NCI-H146 treated with DMSO at 0.1 percent for 48 hours (cell line): ENCODE results near the gene CACNA1C.
"Not testable (repeated sequence)": the region's sequence is repeated elsewhere in the genome, so short reads cannot be mapped to it uniquely, and the experiment has no call there.

Source experiments
- DNase-seq: peaks from one replicate; lab custom pipeline; 2025; ENCODE audit not compliant: unreplicated experiment; lab: John Stamatoyannopoulos, UW

CACNA1C gene

DNA sequence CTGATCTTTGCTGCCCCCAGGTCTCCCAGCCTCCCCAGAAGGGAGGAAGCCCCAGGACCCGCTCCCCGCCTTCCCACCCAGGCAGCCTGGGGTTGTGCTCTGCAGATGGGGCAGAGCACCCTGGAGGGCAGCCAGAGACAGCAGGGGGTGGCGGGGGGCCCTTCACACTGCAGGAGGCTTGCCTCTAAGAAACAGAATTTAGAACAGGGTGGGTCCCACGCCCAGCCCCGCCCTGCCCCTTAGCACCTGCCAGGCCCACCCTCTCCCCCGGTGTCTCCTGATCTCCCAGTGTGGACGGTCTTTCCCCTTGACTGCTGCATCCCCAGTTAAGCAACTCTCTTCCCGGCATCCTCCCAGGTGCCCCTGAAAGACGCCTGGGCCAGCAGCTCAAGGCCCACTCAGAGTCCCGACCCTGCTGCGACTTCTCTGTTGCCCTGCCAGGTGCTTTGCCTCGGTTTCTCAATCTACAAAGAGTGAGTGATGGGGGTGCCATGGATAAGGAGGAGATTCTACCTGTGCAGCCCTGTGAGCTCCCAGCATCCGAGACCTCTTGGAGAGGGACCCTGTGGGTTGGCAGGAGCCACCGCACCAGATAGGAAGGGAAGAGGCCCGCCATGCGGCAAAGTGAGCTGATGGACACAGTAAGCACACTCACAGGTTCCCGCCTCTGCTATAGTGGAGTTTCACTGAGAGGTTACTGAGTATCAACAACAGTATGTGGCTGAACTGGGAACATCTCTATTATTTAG lies 414.8 kb downstream of the CACNA1C start:
- DNase-seq: no peak

DNA sequence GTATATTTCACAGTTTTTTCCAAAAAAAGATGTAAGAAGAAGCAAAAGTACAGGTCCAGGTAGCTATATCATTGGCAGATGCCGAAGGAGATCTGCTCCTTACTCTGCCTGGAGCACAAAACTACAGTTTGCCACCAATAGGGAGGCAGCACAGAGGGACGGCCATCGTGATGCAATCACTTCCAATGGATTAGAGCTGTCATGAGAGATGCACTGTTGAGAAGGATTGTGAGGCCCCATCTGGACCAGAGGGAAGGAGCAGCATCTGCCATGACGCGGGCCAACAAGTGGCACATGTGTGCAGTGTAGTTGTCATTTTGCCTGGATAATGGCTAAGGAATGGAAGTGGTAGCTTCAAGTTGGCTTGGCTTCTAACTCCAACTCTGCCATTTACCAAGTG lies 423.2 kb downstream of the CACNA1C start:
- DNase-seq: no peak

DNA sequence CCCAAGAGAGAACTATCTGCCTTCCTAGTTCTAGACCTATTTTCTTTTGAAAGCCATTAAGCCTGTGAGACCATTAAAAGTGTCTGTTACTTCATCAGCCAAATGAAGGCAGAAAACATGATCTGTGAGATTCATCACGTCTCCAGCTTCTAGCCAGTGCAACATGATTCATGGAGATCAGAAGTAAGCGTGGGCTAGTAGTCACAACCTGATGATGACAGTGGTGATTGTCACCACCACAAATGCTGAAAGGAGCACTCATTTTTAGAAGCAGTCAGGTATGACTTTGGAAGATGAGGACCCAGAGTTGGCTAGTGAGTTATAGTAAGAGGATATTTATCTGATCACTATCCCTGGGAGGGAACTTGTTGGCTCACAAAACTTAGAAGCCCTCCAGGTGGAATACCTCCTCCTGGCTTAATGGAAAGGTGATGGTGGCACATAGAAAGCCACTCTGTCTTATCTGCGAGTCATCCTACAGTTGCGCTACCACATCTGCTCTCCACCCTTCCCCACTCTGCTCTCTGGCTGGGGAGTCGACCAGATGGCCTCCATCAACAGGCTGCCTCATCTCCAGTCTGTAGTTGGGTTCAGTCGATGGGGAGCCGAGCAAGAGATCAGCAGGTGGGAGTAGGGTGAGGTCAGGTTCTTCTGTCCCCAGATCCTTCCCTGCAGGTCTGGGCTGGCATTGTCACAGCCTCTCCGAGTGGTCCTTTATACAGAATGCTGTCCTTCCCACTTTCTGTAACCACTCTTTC lies 424.4 kb downstream of the CACNA1C start:
- DNase-seq: no peak

DNA sequence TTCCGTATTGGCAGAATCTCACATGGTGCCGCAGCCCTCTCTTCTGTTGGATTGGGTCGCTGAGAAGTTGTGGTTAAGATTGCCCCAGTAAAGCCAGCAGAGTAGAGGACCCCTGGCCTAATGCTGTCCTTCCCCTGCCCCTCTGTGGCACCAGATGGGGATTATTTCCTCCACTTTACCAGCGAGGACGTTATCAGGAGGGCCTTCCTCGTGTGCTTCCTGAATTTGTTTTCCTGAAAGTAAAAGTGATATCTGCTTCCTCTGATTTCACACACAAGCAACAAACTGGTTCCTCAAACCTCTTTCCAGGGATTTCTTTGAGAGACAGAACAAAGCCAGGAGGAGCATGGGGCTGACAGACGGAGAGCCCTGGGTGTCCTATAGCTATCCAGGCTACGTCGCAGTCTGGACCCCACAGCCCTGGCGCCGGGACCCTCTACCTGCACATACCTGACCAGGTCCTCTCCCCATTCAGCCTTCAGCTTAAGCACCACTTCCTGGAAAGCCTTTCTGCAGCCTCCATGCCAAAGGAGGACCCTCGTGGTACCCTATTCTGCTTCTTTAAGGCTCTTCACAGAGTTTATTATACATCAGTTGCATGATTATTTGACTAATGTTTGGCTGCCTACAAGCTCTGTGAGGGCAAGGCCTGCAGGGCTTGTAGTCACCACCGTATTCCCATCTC lies 427.2 kb downstream of the CACNA1C start:
- no peak for DNase-seq

DNA sequence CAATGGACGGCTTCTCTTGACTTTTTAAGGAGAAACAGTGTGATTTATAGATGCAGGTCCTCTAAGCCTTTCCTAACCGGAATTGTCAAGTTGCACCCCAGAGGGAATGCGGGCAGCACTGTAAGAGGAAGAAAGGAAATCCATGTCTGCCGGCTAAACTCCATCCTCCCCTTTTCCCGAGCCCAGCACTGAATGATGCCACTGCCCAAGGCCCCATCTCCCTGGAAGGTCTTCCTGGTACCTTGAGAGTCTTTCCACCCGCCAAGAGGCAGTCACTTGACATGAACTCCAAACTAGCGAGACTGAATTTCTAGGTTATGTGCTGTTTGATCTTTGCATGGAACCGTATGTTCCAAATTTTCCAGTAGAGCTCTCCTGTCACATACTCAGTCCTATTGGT lies 428.6 kb downstream of the CACNA1C start:
- DNase-seq: no peak

DNA sequence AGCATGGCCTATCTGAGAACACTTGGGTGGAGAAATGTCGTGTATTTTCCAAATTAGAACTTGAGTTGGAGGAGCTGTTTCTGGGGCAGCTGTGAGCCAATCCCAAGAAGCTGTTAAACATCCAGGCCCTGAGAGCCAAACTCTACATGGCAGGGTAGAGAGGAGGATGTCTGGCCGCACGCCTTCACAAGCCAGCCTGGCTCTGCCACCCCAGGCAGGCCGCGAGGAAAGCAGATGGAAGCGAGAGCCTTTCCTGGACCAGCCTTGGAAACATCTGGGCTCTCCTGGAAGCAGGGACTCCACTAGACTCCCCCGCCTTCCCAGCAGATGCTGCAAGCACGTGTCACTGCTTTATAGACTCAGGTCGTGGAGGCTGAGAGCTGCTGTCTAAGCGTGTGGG lies 429.2 kb downstream of the CACNA1C start:
- no peak for DNase-seq

DNA sequence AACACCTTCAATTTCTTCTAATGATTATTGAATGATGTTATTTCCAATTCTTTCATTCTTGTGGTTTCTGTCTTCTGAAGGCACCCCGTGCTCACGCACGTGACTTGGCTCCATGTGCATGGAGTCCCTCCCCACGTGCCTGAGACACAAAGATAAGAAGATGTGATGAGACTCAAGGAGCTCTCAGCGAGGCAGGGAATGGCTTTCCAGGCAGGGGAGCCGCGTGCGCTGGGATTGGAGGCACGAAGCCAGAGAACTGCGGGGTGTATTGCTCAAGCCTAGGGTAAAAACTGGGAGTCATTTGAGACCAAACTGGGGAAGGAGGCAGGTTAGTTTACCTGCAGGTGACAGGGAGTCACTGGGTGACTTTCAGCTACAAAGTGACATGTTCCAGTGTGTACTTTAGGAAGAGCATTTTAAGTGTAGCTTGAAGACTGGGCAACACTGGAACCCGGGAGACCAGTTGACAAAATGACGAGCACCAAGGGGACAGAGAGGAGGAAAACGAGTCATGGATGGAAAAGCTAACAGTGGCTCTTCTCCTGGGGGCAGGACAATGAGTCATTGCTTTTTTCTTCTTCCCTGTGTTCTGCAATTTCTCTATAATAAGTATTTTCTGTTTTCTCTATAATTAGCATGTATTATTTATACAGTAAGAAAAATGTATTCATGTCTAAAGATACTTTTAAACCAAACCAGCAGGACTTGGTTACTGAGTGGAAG lies 430.3 kb downstream of the CACNA1C start:
- DNase-seq: no peak

DNA sequence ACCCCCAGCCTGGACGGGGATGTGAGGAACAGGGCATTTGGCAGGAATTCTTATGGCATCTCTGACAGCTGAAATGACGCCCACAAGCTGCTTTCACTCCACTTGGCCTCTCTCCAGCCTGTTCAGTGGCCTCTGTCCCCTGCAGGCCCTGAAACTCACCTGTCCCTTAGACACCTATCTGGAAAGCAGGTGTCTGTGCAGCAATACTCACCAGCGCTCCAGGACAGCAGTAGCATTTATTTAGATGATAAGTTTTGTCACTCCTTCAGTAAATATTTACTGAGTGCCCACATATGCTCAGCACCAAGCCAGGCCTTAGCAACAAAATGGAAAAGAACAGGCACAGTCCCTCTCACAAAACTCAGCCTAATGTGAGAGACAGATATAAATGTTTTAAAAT lies 430.9 kb downstream of the CACNA1C start:
- DNase-seq: no peak

DNA sequence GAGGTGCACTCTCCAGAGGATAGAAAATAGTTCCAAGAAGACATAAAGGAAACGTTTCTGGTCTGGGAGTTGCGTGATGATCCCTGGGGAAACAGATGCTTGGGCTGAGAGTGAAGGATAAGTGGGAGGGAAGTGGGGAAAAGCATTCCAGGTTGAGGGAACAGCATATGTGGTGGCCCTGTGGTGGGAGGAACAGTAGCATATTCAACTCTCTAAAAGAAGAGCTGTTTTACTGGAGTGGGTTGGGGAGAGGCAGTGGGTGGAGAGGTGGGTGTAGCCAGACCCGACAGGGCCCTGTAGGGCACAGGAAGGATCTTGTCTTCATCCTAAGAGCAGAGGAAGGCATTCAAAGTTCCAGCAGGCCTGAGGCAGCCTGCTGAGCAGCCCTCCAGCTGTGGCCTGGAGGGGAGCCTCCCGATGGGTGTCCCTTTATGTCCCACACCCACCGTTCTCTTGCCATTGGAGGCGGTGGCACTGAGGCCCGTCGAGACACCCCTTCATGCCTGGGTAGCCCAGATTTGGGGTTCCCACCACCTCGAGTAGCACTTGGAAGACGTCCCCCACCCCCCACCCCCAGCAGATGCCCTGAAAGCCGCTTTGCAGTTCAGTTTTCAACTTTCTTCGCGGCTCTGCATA lies 431.5 kb downstream of the CACNA1C start:
- DNase-seq: no peak

DNA sequence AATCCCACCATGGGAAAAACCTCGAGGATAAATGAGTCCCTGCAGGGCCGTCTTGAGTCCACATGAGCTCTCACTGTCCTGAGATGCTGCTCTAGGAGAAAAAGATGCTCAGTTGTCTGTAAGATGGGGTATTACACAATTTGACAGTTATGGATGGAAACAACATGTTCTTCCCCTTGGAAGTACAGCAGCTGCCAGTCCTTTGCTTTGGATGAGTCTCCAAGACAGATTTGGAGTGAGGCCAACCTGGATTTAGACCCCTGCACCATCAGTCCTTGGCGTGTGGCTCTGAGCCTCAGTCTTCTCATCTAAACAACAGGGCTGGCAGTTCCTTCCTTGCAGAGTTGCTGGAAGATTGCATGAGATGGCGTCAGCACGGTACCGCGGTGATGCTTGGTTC lies 432.9 kb downstream of the CACNA1C start:
- DNase-seq: no peak

DNA sequence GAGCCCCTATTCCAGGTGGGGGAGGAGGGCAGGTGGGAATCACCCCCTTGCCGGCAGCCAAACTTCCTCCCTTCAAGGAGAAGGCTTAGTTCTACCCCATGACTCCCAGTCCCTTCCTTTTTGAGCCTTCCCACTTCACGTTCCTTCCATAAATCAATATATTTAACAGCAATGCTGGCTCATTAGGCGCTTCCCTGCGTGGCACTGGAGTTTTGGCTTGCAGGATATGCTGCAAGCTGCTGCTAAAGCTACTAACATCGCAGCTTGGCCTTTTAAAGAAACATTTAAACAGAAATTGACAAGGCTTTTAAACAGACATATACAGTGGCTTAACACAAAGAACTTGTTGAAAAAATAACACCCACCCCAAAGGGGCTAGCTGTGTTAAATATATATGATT lies 434.0 kb downstream of the CACNA1C start:
- no peak for DNase-seq

DNA sequence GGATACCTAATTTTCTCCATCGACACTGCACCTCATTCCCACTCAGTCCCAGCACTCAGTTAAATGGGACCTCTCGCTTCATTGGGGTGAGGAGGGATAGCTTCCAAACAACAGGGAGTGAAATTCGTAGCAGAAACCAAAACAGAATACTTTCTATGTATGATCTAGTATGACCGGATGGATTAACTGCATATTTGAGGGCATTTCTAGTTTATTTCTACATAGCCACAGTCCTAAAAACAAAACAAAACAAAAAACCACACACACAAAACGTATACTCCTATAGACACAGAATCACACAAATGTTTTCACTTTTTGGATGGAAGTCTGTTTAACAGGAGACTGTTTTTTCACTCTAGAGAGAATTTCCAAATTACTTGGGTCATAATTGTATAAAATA lies 434.5 kb downstream of the CACNA1C start:
- no peak for DNase-seq

DNA sequence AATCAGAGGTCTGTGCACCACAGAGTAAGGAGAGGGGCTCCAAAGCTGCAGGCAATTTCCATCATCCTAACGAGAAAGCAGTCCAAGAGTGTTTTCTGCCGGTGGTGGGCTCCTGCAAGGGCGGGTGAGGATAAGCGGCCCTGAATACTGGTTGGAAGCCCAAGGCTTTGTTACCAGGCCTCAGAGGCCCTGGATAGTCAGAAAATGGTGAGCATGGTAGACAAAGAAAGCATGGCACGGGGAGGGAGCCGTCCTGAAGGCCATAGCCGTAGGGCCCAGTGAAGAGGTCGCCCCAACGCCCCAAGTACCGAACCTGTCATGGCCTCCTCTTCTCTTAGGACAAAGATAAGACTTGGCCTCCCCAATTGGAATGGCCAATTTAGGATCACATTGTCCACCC lies 435.3 kb downstream of the CACNA1C start:
- no peak for DNase-seq

DNA sequence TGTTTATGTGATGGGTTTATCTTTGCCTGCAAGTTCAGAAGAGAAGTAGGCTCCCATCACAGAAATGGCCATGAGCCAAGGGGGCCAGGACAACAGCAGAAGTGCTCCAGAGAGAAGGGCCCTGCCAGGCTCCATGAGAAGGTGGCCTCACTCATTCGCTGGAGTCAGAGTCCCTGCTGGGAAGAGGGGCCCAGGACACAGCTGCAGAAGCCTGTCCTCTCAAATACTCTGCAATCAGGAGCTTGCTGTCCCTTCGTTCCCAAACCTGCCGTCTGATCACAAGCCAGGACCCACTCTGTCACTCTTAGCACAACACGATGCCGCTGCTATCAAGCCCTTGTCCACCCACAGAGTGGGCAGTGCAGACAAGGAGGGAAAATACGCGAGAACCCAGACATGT lies 435.8 kb downstream of the CACNA1C start:
- no peak for DNase-seq

DNA sequence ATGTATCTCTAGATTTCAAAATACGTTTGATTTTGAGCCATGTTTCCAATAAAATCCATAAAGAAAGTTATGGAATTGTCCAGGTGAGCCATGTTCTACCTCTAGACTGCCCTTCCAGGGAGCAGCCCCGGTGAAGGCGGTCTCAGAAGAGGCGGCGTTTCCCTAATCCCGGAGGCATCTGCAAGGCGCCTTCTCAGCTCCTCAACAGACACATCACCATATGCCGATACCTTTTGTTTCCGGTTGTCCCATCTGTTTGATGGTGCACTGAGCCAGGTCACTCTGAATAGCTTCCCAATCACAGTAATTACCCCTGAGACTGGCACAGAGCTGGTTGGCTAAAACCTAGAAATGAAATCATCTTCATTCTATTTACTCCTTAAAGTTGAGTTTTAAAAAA lies 436.5 kb downstream of the CACNA1C start:
- DNase-seq: no peak

DNA sequence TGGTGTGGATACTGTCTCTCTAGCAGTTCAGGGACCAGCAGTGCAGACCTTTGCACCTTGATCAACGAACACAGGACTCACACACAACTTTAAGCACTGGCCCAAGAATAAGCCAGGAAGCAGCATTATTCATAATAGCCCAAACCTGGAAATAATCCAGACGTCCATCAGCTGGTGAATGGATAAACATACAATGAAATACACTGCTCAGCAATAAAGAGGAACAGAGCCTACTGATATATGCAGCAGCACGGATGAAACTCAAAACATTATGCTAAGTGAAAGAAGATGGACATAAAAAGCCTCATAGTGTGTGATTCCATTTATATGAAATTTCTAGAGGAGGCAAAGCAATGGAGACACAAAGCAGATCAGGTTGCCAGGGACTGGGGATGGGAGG lies 438.0 kb downstream of the CACNA1C start:
- DNase-seq: no peak

DNA sequence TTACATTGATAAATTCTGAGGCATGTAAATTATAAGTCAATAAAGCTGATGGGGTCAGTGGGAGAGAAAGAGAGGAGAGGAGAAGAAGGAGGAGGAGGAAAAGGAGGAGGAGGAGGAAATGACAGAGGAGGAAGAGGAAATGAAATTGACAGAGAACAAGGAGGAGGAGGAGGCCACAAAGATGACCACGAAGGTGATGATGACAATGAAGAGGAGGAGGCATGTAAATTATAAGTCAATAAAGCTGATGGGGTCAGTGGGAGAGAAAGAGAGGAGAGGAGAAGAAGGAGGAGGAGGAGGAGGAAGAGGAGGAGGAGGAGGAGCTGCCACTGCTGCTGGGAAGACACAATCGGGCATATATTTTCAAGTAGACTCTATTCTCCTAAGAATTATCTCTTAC lies 438.6 kb downstream of the CACNA1C start:
- not testable (repeated sequence) for DNase-seq

DNA sequence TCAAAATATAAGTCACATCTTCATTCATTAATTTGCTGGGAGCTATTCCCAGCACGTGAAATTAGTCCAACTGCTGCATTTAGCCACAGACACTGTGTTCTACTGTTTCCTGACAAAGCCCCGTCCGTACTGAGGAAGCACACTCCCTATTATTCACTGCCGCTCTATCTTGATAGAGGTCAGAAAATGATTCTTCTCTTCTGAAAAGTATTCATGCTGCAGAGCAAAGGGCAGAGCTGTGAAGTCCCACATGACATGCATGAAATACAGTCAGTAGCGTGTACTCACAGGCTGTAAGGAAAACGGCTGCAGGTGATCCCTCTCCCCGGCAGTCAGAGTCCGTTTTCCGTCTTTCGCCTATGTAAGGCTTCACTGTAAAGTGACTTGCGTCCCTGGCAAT lies 439.4 kb downstream of the CACNA1C start:
- DNase-seq: no peak

DNA sequence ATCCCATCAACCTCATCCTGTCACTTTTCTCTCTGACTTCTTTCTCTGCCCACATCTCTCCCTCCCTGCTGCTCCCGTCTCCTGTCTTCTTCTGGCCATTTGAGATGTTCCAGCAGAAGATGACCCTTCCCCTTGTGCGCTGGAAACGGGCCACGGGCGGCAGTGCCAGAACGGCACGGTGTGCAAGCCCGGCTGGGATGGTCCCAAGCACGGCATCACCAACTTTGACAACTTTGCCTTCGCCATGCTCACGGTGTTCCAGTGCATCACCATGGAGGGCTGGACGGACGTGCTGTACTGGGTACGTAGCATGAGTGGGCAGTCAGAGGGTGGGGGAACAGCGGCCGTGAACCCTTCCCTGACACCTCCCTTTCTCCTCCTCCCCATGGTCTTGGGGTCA lies 440.3 kb downstream of the CACNA1C start:
- DNase-seq: no peak

DNA sequence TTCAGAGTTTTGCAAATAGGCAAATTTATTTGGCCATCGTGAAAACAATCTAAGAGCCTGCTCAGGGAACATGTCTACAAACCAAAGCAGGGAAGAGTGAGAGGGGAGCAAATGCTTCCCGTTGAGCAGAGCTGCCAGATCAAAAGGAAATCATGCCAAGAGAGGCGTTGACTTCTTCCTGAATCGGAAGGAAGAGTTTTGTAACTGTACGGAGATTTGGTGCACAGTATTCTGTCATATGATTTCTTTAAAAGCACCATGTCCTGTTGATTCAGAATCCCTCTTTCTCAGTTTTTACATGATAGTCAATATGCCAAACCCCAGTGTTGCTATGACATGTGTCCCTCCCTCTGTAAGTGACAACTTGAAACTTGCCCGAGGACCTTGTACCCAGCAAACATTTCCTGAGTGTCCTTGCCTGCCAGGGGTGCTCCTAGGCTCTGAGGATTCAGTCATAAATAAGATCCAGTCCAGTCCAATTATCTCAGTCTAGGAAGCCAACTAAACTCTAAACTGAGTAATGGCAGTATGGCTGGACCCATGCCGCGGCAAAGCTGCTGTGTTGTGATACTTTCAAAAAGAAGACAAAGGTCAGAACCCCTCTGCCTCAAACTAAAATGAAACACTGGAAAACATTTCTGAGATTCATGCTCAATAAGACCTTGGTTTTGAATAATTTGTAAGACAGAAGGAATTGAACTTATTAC lies 441.9 kb downstream of the CACNA1C start:
- no peak for DNase-seq
